Endometrium (tissue), 2 donors: ENCODE measurements around the gene SKAP2.

Source experiments
- FAIRE-seq: peaks from 2 replicates; lab custom pipeline; 2012; peaks lifted over from hg19 to GRCh38; lab: Jason Lieb, UNC
- donor health status: control.
- donor health status: control.

Gene SKAP2

DNA sequence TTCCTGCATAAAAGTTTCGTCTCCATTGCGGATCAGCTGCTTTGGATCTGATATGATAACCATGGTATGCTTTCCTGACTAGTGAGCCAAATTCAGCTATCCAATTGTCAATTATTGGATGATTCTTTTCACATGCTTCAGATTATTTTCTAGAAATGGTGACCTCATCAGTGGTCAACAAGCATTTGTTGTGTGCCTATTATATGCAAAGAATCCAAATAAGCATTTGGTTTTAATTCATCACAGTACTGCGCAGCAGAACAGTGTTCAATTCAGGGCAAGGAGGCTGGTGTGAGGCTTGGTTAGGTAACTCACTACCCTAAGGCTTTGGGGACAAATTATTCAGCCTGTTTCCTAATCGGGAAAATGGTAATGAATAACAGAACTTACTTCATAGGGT is 200.5 kb downstream of the SKAP2 start:
- FAIRE-seq = no peak

DNA sequence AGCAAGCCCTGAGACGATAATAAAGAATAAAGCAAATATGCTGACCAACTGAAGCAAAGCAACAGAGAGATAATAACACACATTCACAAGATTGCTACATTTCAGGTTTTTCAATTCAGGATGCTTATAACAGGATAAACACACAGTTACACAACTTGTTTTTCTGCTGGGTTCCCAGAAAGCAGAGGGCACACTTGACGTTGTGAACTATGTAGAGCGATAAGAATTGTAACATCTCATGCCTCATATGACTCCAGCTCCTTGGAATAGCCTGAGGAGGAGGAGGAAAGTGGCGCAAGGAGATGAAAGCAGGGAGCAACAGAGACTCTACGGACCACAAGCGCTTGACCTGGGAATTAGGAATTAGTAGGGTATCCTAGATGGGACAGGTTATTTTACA is 201.7 kb downstream of the SKAP2 start:
- no peak for FAIRE-seq

DNA sequence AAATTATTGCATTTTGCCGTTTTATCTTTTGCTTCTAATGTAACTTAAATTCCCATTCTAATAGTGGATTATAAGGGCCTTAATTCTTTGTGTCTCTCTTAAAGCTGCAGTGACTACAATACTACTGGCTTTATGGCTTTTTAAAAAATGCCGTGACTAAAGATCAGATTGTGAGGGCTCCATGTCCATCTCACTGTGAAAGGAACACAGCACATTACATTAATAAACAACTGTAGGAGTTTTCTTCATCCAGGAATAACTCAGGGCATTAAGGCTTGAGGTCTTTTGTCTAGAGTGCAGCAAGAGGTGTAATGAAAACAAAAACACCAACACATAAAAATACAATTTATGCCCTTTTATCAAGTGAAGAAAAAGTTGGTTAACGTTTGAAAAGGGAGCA is 205.3 kb downstream of the SKAP2 start:
- FAIRE-seq = no peak

DNA sequence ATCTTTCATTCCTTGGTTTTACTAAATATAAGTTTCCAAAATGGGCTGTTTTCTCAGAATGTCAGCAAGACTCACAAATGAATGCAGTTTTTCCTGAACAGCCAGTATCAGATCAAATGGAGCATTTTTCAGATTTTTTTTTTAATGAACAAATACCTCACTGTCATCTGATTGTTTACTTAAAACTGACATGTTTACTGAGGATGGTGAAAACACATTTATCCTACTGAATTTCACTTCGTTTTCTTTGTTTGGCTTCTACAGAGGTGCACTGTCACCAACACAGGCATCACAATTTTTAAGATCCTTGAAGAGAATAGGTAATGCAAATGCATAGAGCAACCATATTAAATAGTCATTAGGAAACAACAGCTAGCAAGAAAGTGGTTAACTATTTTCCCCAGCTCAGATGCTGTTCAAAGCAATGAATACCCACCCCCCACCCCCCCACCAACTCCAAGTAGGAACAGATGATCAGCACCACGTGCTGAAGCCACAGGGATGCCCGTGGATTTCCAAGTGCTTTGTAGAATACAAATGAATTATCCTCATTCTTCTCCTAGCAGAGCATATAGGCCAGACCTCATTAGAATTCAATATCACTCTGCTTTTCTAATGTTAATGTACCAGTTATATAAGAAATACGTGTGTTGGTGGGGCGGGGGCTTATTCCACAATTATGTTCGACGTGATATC is 205.9 kb downstream of the SKAP2 start:
- no peak for FAIRE-seq

DNA sequence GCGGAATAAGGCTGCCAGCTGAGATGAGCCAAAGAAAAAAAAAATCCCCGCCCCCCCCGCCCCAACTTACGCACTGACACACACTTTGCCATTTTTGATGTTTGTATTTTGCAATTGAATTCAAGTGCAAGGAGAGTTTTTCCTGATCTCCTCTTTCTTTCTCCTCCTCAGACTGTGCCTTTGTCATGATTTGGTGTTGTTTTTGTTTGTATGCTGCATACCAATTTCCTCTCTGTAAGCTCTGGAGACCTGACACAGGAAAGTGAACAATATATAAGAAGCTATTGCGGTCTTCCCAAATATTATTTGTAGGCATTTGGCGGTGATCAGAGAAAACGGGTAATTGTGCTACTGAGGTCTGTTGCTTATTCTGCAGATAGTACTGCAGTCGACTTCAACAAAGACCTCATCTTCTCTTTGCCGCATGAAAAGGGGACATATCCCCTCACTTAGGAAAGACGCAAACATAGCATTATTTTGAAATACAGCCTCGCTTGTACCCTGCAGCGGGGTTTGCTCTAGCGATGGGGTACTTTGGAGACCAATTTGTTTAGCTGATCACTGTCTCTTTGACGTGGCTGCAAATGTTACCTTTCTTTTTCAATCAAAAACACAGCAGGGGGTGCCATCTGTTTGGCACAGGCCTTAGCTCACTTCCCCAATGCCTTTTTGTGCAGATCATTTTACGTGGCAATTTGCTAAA is 206.6 kb downstream of the SKAP2 start:
- no peak for FAIRE-seq

DNA sequence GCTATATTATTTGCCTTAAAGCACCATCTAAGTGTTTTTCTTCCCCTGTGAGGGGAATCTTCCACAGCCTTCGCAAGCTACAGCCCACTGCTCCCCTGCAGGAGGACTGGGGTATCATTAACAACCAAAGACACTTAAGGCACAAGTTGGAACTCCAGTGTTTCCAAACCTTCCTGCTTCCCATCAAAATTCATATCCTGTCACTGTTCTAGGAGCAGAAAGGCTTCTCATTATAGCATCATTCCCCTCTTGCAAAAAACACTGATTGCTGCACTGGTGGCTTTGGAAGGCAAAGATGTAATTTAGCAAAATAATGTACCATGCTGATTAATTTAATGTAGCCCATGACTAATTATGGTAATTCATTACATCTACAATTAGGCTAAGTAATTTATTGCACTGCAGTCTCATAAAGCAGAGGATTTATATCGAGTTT is 207.2 kb downstream of the SKAP2 start:
- FAIRE-seq = no peak

DNA sequence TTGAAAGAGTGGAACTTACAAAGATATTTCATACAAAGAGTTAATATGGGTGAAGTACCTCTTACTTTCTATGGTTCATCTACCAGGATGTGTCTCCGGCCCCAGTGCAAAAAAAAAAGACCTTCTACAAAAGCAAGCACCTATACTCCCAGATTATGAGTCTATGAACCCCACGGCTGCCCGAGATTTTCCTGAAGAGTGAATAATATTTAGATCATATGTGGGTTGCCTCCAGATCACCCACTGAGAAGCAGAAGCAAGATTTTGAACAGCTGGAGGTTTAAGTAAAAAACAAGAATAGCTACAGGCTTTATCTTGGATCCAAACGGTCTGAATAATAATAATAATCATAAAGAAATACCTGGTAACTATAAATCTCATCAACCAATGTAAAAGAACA is 207.7 kb downstream of the SKAP2 start:
- FAIRE-seq = no peak

DNA sequence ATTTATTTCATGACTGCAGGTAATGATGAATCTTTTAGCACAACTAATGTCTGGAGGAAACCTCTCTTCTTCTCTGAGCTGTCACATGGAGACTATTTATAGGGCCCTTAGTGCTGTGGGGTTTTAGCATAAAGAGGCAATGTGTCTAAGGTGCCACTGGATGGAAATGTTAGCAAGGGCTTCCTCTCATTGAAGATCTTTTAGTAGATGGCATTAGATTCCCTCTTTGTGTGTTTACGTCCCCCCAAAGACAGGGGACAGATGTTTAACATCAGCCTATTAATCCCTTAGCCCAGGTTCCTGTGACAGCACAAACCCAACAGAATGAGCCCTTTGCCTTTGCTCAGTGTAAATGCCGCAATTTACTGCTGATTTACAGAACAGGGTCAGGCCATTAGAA is 208.6 kb downstream of the SKAP2 start:
- FAIRE-seq = no peak

DNA sequence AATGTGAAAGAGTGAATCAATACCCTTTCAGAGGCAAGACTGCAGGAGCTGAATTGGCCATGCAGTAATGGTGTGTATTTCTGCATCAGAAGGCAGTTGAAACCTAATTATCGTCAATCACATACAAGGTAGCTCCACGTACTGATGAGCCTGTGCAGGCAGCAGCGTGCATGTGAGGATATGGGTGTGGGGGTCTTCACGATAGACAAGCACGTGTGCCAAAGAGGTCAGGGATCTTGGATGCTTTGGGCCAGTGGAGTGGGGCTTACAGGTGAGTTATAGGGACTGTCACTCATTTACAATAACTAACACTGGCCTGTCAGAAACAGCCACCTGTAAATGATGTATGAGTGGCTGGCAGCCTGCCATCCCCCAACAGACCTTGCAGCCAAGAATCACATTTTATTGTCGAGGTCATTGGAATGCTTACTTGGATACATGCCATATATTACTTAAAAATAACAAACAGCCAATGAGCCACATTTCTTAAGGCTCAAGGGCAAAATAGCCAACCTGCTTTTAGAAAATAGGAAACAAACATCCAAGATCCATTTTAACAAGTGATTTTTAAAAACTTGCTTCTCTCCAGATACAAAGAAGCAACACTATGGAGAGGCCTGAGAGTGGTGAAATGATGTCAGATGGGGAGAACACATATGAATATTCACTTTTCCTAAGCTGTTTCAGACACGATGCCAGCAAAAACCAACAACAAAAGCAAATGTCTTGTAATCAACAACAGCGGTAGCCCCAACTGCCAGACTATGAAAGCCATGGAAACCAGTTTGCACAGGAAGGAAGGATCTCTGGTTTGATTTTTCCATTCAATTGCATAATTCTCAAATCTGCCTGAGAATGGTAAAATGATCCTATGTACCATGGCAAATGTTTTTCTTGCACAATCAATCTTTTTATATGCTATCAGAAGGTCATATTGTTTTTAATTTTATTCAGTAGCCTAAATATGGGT is 210.7 kb downstream of the SKAP2 start:
- no peak for FAIRE-seq

DNA sequence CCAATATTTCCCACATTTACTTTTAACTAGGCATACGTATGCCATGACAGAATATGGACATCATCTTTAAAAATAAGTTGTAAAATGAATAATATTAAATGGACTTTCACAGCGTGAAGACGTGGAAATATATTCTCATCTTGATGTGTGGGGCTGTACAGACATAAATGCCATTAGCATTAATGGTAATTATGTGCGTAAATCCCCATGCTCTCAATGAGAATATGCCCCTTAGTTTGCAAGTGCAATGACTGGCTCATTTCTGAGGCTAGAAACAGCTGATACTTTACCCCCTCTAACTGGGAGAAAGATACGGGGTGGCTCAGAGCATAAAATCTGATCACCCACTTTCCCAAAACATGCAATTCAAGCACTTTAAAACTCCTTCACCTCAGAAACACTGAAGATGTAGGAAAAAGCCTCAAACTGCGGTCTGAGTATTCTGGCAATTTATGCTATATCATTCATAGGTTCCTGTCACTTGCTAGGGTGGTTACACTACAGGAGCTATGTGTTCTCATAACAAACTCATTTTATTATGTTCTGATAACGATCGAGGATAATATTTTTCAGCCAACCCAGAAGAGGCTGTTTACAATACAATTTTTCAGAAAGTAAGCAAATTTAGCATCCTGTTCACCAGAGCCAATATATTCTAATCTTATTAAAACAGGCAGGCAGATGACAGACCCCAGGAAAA is 211.8 kb downstream of the SKAP2 start:
- FAIRE-seq = no peak

DNA sequence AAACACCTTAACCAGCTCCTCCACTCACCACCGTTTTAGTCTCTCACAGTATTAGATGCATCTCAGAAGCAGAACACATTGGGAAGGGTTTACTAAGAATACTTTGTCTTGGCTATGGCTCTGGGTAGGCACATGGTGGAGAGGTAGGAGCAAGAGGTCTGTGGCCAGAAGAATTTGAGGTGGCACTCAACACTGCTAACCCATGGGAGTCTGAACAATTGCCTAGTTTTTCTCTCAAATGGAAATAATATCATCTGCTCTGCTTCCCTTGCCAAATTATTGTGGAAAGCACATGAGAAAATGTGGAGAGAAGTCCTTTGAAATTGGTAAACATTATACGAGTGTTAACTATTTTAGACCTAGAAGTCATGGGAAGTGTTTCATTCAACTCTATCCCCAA is 214.3 kb downstream of the SKAP2 start:
- FAIRE-seq = no peak

DNA sequence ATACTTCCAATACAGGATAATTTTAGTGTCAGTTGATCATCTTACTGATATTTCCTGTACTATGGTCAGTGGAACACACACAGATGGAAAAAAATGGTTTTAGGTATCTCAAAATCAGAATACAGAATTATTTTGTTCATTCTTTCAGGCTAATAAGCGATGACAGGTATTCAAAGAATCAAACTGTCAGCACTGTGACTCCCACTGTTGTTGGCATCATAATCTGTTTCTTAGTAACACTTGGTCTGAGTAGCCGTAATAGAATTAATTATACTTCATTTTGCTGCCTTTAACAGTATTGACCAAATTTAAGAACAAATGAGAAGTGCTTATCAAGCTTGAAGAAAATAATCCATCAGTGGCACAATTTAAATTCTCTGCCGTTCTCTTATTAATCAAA is 215.0 kb downstream of the SKAP2 start:
- FAIRE-seq = no peak

DNA sequence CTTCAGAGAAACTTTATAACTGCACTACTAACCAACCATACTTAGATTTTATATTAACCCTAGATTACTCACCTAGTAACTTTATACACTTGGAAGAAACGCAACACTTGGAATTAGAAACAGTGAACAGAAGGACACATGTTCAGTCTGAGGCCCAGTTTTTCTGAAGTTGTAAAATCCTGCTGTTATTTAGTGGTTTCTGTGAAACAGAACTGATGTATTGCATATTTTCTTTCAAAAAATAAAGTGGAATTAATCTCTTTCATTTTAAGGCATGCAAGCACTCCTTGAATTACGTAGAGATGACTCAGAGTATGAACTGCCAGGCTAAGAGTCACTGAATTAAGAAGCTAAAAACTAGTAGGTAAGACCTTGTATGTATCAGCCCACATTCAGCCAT is 215.8 kb downstream of the SKAP2 start:
- FAIRE-seq = no peak

DNA sequence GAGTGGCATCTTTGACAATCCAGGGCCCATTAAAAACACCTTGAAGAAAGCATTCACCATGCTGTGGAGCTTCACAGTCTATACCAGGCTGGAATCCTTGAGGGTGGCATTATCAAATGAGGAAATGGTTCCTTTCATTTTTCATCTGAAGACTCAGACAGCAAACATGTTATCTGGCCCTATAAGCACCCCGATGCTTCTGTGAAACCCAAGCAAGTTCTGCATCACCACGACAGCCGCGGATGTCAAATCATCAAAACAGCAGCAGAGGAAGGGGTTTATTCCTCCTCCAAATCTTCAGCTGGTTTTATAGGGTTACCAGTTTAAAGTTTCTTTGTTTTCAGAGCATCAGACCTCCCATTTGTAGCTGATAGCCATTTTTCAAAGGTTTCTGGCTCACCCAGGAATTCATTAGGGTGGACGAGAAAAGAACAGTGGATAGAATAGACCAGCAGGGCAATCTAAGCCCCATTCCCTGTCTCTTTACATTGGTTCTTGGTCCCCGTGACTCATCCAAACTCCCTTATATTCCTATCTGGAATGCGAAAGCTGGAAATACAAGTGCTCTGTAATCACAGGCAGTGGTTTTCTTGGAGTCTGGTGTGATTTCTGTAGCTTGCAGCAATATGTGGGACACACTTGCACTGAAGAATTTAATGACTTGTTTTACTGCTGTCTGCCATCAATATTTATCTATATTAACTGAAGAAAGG is 217.9 kb downstream of the SKAP2 start:
- FAIRE-seq = no peak

DNA sequence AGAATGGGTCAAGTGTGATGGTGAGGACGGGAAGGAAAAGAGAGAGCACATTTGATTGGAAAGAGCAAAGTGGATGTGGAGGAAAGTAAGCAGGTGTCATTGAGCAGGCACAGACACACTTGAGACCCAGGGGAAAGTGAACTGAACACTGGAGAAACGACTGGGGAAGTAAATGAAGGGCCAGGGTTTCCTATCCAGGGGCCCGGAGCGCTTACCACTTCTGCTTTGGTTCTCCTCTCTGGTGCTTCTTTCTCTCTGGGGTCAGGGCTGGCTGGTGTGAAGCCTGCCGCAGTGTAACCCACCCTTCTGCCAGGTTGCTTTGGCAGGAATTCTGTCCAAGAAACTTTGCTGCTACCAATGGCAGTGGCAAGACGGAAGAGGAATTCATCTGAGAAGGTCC is 219.3 kb downstream of the SKAP2 start:
- FAIRE-seq = no peak

DNA sequence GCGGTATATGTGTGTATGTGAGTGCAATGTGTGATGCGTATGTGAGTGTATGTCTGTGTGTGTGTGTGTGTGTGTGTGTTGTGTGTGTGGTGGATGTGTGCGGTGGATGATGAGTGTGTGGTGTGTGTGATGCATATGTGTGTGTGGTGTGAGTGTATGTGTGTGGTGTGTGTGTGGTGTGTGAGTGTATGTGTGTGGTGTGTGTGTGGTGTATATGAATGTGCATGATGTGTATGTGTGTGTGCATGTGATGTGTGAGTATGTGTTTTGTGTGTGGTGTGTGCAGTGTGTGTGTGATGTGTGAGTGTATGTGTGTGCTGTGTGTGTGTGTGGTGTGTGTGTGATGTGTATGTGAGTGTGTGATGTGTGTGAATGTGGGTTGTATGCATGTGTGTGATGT is 222.0 kb downstream of the SKAP2 start:
- no peak for FAIRE-seq

DNA sequence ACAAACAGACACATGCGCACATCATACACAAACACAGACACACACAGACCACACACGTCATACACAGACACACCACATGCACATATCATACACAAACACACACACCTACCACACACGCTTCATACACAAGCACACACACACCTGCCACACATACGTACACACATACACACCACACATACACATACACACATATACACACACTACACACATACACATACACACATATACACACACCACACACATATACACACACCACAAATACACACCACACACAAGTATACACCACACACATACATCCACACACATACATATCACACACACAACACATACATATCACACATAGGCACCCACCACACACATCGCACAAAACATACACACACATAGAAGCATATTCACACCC is 224.7 kb downstream of the SKAP2 start:
- FAIRE-seq = no peak

DNA sequence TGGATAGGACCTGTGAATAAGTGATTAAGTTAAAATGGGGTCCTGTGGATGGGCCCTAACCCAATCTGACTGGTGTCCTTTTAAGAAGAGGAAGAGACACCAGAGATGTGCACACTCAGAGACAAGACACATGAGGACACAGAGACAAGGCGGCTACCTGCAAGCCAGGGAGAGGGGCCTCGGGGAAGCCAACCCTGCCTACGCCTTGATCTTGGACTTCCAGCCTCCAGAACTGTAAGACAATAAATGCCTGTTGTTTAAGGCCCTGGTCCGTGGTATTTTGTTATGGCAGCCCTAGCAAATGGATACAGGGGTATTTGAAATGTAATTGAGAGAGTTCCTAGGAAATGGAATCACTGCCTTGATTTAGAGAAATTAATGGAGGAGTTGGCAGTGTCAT is 225.3 kb downstream of the SKAP2 start:
- FAIRE-seq = no peak

DNA sequence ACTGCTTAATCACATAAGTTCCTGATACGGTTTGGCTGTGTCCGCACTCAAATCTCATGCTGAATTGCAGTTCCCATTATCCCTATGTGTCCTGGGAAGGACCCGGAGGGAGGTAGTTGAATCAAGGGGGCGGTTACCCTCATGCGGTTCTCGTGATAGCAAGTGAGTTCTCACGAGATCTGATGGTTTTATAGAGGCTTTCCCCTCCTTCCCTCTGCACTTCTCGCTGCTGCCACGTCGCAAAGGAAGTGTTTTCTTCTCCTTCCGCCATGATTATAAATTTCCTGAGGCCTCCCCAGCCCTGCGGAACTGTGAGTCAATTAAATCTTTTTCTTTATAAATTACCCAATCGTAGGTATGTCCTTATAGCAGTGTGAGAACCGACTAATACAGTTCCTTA is 226.2 kb downstream of the SKAP2 start:
- FAIRE-seq = no peak

DNA sequence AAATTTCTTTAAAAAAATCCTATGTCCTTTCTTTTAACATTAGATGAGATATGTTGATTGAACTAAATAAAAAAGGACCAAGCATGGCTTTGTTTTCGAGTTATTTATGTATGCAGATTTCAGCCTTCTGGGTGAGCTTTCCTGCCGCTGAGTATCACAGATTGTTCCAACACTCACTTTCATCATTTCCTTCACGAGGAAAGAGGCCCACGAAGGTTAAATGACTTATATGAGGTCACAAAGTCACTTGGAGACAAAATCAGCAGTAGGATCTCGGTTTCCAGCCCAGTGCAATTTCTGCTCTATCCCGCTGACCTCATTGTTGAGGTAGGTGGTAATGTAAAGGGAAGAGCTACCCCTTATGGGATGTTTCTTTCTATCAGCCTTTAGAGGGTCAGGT is 226.8 kb downstream of the SKAP2 start:
- no peak for FAIRE-seq

DNA sequence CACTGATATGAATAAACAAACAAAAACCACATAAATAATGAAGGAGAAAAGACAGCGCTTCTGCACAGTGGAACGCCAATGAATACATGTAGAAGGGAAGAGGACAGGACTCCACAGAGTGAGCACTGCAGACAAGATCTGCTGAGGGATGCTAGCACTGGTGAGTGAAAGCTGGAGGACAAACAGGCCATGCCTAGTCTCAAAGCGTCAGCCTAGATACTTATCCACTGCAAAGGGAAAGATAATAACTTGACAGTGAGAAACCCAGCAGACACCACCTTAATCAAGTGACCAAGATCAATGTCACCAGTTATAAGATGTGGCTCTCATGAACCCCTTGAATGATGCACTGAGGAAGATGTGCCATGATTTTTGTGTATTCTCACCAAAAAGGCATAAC is 227.6 kb downstream of the SKAP2 start:
- FAIRE-seq = no peak

DNA sequence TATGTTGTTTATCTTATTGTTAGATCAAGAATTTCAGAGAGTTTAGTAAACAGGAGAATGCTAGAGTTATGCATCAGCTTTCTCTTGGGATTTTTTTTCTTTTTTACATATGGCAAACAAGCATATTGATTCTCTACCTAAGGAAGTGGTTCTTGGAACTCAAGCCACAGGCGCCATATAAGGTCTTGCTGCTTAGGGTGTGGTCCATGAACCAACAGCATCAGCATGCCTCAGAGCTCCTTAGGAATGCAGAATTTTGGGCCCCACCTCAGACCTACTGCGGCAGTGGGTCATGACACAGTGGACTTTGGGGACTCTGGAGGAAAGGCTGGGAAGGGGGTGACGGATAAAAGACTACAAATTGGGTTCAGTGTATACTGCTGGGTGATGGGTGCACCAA is 230.8 kb downstream of the SKAP2 start:
- FAIRE-seq = no peak
